D721Med (cell line): ENCODE measurements around the gene HELZ2.
"Not testable (repeated sequence)": the region's sequence is repeated elsewhere in the genome, so short reads cannot be mapped to it uniquely, and the experiment has no call there.

Experiments
- DNase-seq: peaks from one replicate; pipeline ENCODE4 v3.0.0; 2011; ENCODE audit warnings: low spot score; ENCODE audit not compliant: insufficient read length
- FAIRE-seq: peaks from 2 replicates; lab custom pipeline; 2011; peaks lifted over from hg19 to GRCh38; lab: Jason Lieb, UNC
- TF ChIP-seq, protein P1 (sequence below): IDR thresholded peaks from 2 replicates; pipeline ENCODE4 v1.5.1; 2012; ENCODE audit warnings: mild to moderate bottlenecking, control low read depth; ENCODE audit not compliant: insufficient read depth; ENCODE audit errors: missing control alignments

Gene HELZ2

DNA sequence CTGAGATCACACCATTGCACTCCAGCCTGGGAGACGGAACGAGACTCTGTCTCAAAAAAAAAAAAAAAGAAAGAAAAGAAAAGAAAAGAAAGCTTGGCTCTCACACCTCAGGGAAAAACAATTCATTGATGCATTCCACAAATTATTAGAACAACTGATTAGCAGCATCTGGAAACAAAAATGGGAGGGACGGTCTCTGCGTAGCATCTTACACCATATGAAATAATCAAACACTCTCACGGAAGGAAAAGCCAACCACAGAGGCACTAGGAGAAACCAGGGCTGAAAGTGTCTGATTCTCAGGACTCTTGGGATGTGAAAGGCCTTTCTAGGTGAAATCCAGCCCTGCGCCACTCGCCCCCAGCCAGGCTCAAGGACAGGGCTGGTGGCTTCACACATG is 2.3 kb upstream of the HELZ2 start:
- FAIRE-seq, result no peak
- TF ChIP-seq, protein P1, sequence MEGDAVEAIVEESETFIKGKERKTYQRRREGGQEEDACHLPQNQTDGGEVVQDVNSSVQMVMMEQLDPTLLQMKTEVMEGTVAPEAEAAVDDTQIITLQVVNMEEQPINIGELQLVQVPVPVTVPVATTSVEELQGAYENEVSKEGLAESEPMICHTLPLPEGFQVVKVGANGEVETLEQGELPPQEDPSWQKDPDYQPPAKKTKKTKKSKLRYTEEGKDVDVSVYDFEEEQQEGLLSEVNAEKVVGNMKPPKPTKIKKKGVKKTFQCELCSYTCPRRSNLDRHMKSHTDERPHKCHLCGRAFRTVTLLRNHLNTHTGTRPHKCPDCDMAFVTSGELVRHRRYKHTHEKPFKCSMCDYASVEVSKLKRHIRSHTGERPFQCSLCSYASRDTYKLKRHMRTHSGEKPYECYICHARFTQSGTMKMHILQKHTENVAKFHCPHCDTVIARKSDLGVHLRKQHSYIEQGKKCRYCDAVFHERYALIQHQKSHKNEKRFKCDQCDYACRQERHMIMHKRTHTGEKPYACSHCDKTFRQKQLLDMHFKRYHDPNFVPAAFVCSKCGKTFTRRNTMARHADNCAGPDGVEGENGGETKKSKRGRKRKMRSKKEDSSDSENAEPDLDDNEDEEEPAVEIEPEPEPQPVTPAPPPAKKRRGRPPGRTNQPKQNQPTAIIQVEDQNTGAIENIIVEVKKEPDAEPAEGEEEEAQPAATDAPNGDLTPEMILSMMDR, result no peak
- no peak for DNase-seq

DNA sequence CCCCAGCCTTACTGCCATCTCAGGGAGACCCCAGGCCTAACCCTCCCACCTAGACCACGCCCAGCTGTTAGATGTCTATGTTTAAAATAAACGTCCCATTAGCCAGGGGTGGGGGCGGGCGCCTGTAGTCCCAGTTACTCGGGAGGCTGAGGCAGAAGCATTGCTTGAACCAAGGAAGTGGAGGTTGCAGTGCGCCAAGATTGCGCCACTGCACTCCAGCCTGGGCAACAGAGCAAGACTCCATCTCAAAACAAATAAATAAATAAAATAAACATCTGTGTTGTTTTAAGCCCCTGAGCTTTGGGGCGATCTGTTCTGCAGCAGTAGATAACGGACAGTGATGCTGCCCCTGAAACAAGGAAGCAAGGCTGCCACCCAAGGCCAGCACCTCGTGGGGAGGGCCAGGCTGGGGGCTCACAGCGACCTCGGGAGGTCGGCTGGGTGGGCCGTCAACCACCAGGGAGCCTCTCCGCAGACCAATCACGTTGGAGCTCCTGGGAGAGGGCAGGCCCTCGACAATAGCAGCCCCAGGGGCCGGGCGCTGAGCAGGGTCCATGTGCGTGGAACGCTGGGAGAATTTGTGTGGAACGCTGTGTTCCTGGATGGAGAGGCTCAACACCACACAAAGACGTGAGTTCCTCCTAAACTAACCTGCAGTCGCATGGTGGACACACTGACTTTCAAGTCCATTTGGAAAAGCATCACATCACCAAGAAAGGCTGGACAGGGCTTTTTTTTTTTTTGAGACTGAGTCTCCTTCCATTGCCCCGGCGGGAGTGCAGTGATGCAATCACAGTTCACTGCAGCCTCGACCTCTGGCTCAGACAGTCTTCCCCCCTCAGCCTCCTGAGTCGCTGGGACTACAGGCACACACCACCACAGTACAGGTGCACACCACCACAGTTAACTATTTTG is 1.0 kb upstream of the HELZ2 start:
- DNase-seq (no peak), FAIRE-seq (no peak)
- TF ChIP-seq, protein P1, result no peak

DNA sequence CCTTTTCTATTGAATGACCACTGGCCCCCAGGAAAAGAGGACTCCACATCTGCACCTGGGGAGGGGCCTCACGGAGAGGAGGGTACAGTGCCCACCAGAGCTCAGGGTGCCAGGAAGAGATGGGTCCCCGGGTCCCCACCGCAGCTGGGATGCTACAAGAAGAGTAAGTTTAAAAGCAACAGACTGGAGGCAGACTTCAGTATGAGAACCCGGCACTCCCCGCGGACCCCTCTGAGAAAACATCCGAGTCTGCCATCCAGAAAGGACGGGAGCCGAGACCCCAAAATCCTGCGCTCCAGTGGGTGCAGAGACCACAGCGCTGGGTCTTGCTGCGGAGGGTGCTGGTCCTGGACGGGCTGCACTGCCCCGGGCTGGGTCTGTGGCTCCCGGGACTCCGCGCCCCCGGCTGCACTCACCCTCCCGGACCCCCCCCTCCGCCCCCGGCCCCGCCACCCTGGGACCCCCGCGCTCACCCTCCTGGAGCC is 350 bp downstream of the HELZ2 start:
- FAIRE-seq, result no peak
- TF ChIP-seq, protein P1, result no peak
- no peak for DNase-seq

DNA sequence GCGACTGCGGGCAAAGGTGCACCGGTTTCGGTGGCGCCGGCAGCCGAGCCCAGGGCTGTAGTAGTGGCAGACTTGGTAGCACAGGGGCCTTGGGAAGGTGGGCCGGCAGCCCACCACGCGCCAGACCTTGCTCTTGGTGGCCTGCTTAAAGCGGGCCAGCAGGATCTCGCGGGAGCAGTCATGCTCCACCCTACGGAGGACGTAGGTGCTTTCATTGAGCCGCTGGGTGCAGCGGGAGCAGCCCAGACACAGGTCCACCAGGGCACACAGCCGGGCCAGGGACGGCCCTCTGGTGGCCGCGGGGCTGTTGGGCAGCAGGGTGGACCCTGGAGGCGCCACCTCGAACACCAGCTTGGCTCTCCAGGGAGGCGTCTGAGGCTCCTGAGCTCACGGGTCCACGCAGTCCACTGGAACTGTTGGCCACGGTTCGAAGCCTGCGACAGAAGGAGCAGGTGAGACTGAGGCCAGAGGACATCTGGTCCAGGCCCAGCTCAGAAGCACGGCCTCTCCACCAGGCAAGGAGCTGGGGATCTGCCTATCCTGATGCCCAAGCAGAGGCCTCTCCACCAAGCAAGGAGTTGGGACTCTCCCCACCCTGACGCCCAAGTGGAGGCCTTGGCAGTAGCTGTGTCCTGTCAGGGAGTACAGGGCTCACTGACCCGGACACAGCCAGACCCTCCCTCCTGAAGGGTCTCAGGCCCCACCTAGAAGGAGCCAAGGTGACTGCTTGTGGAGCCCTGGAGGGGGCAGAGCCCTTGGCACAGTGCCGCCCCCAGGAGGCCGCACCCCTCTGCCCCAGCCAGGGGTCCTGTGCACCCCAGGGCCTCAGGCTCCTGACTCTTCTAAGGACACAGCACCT is 1.0 kb downstream of the HELZ2 start:
- DNase-seq (no peak), FAIRE-seq (no peak)
- TF ChIP-seq, protein P1, result no peak

DNA sequence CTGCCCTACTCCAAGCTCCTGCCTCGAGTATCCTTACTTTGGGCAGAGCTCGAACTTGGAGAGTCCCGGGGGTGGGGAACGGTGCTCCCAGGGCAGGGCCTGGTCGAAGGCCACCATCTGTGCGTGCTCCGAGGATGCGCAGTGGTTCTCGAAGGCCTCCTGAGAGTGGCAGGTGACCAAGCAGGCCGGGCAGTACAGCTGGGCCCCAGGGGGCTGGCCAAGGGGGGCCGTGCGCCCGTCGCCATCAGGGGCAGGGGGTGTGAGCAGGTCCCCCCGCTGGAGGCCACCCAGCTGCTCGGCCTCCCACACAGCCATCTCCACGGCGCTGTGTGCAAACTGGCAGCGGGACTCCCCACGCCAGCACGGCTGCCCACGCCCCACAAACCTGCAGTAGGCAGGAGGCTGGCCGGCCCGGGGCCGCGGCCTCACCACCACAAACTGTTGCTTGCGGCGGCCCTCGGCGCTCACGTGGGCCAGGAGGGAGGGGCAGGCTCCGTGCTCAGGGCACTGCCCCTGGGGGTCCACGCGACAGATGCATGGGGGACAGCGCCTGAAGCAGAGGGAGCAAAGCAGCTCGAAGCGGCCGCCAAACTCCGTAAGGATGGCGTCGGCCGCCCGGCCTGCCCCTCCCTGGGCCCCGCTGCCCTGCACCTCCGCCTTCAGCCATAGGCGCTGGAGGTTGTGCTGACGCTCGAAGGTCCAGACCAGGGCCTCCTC is 1.8 kb downstream of the HELZ2 start:
- TF ChIP-seq, protein P1, result no peak
- FAIRE-seq (no peak), DNase-seq (no peak)

DNA sequence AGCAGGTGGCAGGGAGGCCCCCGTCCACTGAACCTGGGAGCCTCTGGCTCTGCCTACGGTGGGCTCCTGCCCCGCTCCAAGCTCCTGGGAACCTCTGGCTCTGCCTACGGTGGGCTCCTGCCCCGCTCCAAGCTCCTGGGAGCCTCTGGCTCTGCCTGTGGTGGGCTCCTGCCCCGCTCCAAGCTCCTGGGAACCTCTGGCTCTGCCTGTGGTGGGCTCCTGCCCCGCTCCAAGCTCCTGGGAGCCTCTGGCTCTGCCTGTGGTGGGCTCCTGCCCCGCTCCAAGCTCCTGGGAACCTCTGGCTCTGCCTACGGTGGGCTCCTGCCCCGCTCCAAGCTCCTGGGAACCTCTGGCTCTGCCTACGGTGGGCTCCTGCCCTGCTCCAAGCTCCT is 3.0 kb downstream of the HELZ2 start:
- FAIRE-seq, DNase-seq: not testable (repeated sequence)

DNA sequence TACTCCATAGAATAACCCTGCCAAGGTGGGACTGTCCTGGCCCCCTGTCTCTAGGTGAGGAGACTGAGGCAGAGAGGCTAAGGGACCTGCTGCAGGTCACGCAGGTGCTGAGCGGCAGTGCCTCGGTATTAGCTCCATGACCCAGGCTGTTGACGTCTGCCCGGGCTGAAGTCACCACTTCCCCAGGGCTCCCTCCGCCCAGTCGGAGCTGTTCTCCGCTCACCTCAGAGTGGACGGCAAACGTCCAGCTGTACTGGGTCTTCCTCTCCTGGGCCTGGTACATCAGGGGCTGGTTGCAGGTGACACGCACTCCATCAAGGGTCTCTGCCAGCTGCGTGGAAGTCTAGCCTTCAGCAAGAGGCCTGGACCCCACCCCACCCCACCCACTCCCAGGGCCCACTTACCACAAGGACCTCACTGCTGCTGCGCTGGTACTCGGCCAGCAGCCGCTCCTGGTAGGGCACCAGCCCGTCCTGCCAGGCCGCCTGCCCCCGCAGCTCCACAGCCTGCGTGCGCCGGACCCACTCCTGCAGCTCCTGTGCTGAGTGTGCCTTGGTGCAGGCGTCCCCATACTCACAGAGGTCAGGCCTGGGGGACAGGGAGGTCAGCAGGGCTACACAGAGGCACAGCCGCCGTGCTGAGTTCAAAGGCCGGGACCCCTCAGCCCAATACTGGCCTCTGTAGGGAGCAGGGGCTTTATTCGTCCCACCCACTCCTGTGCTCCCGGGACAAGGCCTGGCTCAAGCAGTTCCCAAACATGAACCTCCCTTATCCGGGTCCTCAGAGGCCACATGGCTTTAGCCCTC is 3.6 kb downstream of the HELZ2 start:
- DNase-seq (no peak), FAIRE-seq (no peak)
- TF ChIP-seq, protein P1, result no peak
